HepG2 (cell line): ENCODE results near the gene CEBPA. TPM values are rescaled to one million over a fixed set of nuclear protein-coding genes. Genes with fewer than 3 reads are reported as not detected.

Experiments
- ATAC-seq: fragments of 200-7000 bp; cut with Tn5 transposase; 3 replicates; pipeline ENCODE4 v1.9.1; 2020; ENCODE audit warnings: mild to moderate bottlenecking, moderate library complexity
- BruUV-seq: library from RNA; stranded (reverse); fragments of 400-500 nt; replicated peaks from 2 replicates; lab custom pipeline; 2021; lab: Mats Ljungman, UMichigan
- CTCF ChIA-PET: fragments of 300-600 bp; formaldehyde crosslinking; extraction: SDS; loops from one replicate; lab custom pipeline; 2021; ENCODE audit warnings: low total read pairs, inconsistent platforms, low intra/inter-chr PET ratio; lab: Yijun Ruan, JAX
- POLR2A ChIA-PET: fragments of 350-600 bp; sonication (Branson Sonifier 250); formaldehyde crosslinking; loops from one replicate; lab custom pipeline; 2020; ENCODE audit warnings: antibody characterized with exemption, inconsistent platforms; lab: Yijun Ruan, JAX
- DNase-seq: peaks from one replicate; pipeline ENCODE4 v3.0.0-alpha.2; 2015; ENCODE audit warnings: low spot score
- FAIRE-seq: peaks from 3 replicates; lab custom pipeline; 2011; peaks lifted over from hg19 to GRCh38; lab: Jason Lieb, UNC
- H2AFZ ChIP-seq: one replicate; pipeline ENCODE4 v1.6.1; 2011; ENCODE audit warnings: low read length, inconsistent platforms
- H3K27ac ChIP-seq: fragments of 300-600 bp; 3 replicates; pipeline ENCODE4 v1.8.0; 2011; ENCODE audit warnings: mixed run types, mild to moderate bottlenecking, mixed read lengths, low read length, inconsistent platforms; ENCODE audit not compliant: insufficient read depth; ENCODE audit errors: extremely low read length
- H3K27me3 ChIP-seq, 2 experiments: fragments of 200-600 bp in 1 of 2; 2 replicates in 1 of 2; 3 replicates in 1 of 2; pipeline versions ENCODE4 v1.6.0 to v1.8.0; 2011; ENCODE audit warnings: low read length in 2 of 2, mild to moderate bottlenecking in 2 of 2, moderate library complexity in 2 of 2, inconsistent platforms in 1 of 2; ENCODE audit not compliant: insufficient read depth in 2 of 2, control insufficient read depth in 1 of 2
- H3K36me3 ChIP-seq, 2 experiments: fragments of 200-600 bp in 1 of 2; replicated peaks in 1 of 2; 2 replicates in 1 of 2; 3 replicates in 1 of 2; pipeline versions ENCODE4 v1.5.1 to v1.8.0; 2011; ENCODE audit warnings: low read length in 2 of 2, inconsistent platforms in 1 of 2; ENCODE audit not compliant: insufficient read depth in 2 of 2, control insufficient read depth in 1 of 2
- H3K4me1 ChIP-seq: 2 replicates; pipeline ENCODE4 v1.5.1; 2012; ENCODE audit warnings: low read length, inconsistent platforms; ENCODE audit not compliant: insufficient read depth
- H3K4me2 ChIP-seq: 2 replicates; pipeline ENCODE4 v1.6.0; 2011; ENCODE audit warnings: low read depth, low read length, inconsistent platforms
- H3K4me3 ChIP-seq, 3 experiments: fragments of 200-600 bp in 1 of 3; sonication (generic), shearing (Covaris generic) in 1 of 3; replicated peaks in 1 of 3; 2 replicates each; pipeline ENCODE4 v1.5.1; 2011 to 2016; ENCODE audit warnings: low read length in 3 of 3, inconsistent platforms in 2 of 3, low read depth in 2 of 3, mild to moderate bottlenecking in 2 of 3, control low read depth in 1 of 3, mixed read lengths in 1 of 3; ENCODE audit not compliant: insufficient read depth in 1 of 3
- H3K79me2 ChIP-seq: one replicate; pipeline ENCODE4 v1.6.1; 2011; ENCODE audit warnings: low read length, inconsistent platforms; ENCODE audit not compliant: insufficient read depth
- H3K9ac ChIP-seq: 2 replicates; pipeline ENCODE4 v1.6.0; 2011; ENCODE audit warnings: mild to moderate bottlenecking, low read depth, low read length, inconsistent platforms; ENCODE audit not compliant: insufficient read depth
- H3K9me3 ChIP-seq: 2 replicates; pipeline ENCODE4 v1.5.1; 2012; ENCODE audit warnings: mild to moderate bottlenecking, low read length
- H4K20me1 ChIP-seq: 2 replicates; pipeline ENCODE4 v1.6.0; 2011; ENCODE audit warnings: inconsistent platforms, mild to moderate bottlenecking, low read length, moderate library complexity; ENCODE audit not compliant: insufficient read depth
- AKAP8 ChIP-seq: sonication (generic); formaldehyde crosslinking; IDR thresholded peaks from 2 replicates; pipeline ENCODE4 v1.5.1; 2020; ENCODE audit warnings: mild to moderate bottlenecking, missing genetic modification reagents
- IRX3 ChIP-seq: sonication (generic); formaldehyde crosslinking; IDR thresholded peaks from 2 replicates; pipeline ENCODE4 v1.8.1; 2023; ENCODE audit warnings: mild to moderate bottlenecking, low read depth, missing genetic modification reagents, borderline replicate concordance
- ZNF225 ChIP-seq: sonication (generic); formaldehyde crosslinking; IDR thresholded peaks from 2 replicates; pipeline ENCODE4 v1.4.0; 2020; ENCODE audit warnings: mild to moderate bottlenecking, missing genetic modification reagents
- ZNF841 ChIP-seq: sonication (generic); formaldehyde crosslinking; IDR thresholded peaks from 2 replicates; pipeline ENCODE4 v1.8.1; 2023; ENCODE audit warnings: missing genetic modification reagents, borderline replicate concordance
- ZUFSP ChIP-seq: sonication (generic); formaldehyde crosslinking; IDR thresholded peaks from 2 replicates; pipeline ENCODE4 v1.9.0; 2021; ENCODE audit warnings: missing genetic modification reagents, mild to moderate bottlenecking, borderline replicate concordance
- WGBS: methylation state at CpG from one replicate; pipeline ENCODE4 v1.1.6; 2017; ENCODE audit warnings: low lambda C conversion rate; 5-methylcytosine and 5-hydroxymethylcytosine counted together
- in situ Hi-C: cut with HindIII; loops from 2 replicates; pipeline ENCODE4 v1.10.0; 2017; ENCODE audit warnings: low pct_unique_long_range_greater_than_20kb; ENCODE audit not compliant: extremely low pct_ligation_motif_present
- intact Hi-C: fragments of 100-400 bp; cut with micrococcal nuclease; formaldehyde crosslinking; loops from one replicate; pipeline ENCODE4 v1.10.0; 2022; ENCODE audit not compliant: unreplicated experiment
- polyA plus RNA-seq, 8 experiments: library from polyadenylated mRNA; depleted of rRNA in 3 of 8; stranded (reverse) in 7 of 8; unstranded in 1 of 8; fragments of >200 nt; fragmentation: Illumina TruSeq in 4 of 8; extraction: Trizol in 4 of 8; gene quantifications; 2 replicates each; pipeline versions ENCODE4 v1.2.1 to v1.2.3, GENCODE V29; 2011 to 2016; ENCODE audit warnings: low read depth in 4 of 8, missing spikeins in 1 of 8, mixed read lengths in 1 of 8; ENCODE audit not compliant: insufficient read depth in 1 of 8
- total RNA-seq, 5 experiments: library from RNA; depleted of rRNA; stranded (reverse); fragments of >200 nt; fragmentation: Illumina TruSeq; extraction: Trizol; gene quantifications; 2 replicates each; pipeline ENCODE4 v1.2.3, GENCODE V29; 2016; ENCODE audit warnings: low read depth in 1 of 5
- TF ChIP-seq, protein P1 (sequence below): sonication (generic); formaldehyde crosslinking; IDR thresholded peaks from 2 replicates; pipeline ENCODE4 v1.9.0; 2022; ENCODE audit warnings: missing genetic modification reagents, mild to moderate bottlenecking, borderline replicate concordance
- TF ChIP-seq, protein P2 (sequence below): sonication (generic); formaldehyde crosslinking; IDR thresholded peaks from 2 replicates; pipeline ENCODE4 v1.5.0; 2020; ENCODE audit warnings: mild to moderate bottlenecking, missing genetic modification reagents

CEBPA gene
- total and polyA plus RNA-seq, 2 of the 13 experiments (the other 11 are each of a cell fraction or from before 2014, with no cell fraction given), result 24.8 to 103 TPM

DNA sequence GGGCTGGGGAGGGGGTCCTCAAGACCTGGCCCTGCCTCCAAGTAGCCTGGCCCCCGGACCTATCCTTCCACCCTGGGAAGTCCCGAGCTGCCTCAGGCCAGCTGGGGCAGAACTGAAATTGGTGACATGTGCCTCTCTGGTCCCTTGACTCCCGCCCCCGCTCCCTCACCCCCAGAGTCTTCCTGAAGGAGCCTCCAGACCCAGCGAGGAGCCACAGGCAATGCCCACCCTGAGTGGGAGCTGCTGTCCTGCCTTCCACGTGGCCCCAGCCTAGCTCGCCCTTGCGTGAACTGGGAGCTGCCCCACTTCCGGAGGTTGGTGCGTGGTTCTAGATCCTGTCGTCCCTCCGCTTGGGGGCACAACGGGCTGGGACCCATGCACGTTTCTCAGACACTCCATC, 34.6 kb downstream of the CEBPA start (continued):
- TF ChIP-seq, protein P1, sequence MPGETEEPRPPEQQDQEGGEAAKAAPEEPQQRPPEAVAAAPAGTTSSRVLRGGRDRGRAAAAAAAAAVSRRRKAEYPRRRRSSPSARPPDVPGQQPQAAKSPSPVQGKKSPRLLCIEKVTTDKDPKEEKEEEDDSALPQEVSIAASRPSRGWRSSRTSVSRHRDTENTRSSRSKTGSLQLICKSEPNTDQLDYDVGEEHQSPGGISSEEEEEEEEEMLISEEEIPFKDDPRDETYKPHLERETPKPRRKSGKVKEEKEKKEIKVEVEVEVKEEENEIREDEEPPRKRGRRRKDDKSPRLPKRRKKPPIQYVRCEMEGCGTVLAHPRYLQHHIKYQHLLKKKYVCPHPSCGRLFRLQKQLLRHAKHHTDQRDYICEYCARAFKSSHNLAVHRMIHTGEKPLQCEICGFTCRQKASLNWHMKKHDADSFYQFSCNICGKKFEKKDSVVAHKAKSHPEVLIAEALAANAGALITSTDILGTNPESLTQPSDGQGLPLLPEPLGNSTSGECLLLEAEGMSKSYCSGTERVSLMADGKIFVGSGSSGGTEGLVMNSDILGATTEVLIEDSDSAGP (CRISPR knock-in tag), result no peak
- TF ChIP-seq AKAP8 (CRISPR knock-in tag) (no peak), ZUFSP (CRISPR knock-in tag) (no peak), ZNF841 (CRISPR knock-in tag) (no peak)

GRCh38 chr19:33266974-33267484, 35.3 kb downstream of the CEBPA start:
- Histone ChIP-seq H3K9me3 (no peaks in the 10 kb centered on the region), H3K79me2 (no peaks in the 10 kb centered on the region), H3K4me1 (peaks cover 57% of the 10 kb centered on the region), H3K9ac (no peak overlapping the region), H3K4me2 (no peak overlapping the region), H4K20me1 (no peaks in the 10 kb centered on the region), H3K27me3 (no peaks in the 10 kb centered on the region), H3K4me3 (no peak overlapping the region), H2AFZ (no peak overlapping the region), H3K36me3 (no peaks in the 10 kb centered on the region), H3K27ac (no peak overlapping the region)
- ChIA-PET POLR2A (interaction anchor here (0.6 to 3.3 kb wide), 6 partner anchors 8 to 34 kb away, joined by 3 to 13 read pairs (median 6); no protein-coding TSS in a partner anchor), CTCF (no interaction called here)
- 74% methylated on average over 18 of the region's 20 CpGs for WGBS
- no peak for DNase-seq
- in situ Hi-C loops, result no loop called here
- TF ChIP-seq, protein P2, sequence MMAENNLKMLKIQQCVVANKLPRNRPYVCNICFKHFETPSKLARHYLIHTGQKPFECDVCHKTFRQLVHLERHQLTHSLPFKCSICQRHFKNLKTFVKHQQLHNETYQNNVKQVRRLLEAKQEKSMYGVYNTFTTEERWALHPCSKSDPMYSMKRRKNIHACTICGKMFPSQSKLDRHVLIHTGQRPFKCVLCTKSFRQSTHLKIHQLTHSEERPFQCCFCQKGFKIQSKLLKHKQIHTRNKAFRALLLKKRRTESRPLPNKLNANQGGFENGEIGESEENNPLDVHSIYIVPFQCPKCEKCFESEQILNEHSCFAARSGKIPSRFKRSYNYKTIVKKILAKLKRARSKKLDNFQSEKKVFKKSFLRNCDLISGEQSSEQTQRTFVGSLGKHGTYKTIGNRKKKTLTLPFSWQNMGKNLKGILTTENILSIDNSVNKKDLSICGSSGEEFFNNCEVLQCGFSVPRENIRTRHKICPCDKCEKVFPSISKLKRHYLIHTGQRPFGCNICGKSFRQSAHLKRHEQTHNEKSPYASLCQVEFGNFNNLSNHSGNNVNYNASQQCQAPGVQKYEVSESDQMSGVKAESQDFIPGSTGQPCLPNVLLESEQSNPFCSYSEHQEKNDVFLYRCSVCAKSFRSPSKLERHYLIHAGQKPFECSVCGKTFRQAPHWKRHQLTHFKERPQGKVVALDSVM (CRISPR knock-in tag), result 0 out of 2 replicates have a peak, but pooled peaks have one; percentile 4
- TF ChIP-seq IRX3 (CRISPR knock-in tag) (no peak), ZNF225 (CRISPR knock-in tag) (no peak)
- FAIRE-seq, result no peak
- BruUV-seq, result no TSS peak
- intact Hi-C loops, result no loop called here
- ATAC-seq, result no peak
